H9 (cell line): ENCODE measurements around the gene TRAK2. TPM values are rescaled to one million over a fixed set of nuclear protein-coding genes. Genes with fewer than 3 reads are reported as not detected.

Experiments
- DNase-seq: peaks from one replicate; pipeline ENCODE4 v3.0.0-alpha.2; 2017
- H2AFZ ChIP-seq: one replicate; pipeline ENCODE4 v1.6.1; 2013; ENCODE audit warnings: mild to moderate bottlenecking, low read length, control low read depth, moderate library complexity
- H2AK5ac ChIP-seq: 2 replicates; pipeline ENCODE4 v1.6.1; 2013; ENCODE audit warnings: low read length, control low read depth, mixed read lengths; ENCODE audit not compliant: insufficient read length
- H2BK120ac ChIP-seq: one replicate; pipeline ENCODE4 v1.6.1; 2013; ENCODE audit warnings: low read depth, mild to moderate bottlenecking, low read length, control low read depth, inconsistent platforms; ENCODE audit not compliant: poor library complexity, severe bottlenecking
- H2BK12ac ChIP-seq: 2 replicates; pipeline ENCODE4 v1.6.1; 2013; ENCODE audit warnings: low read length, control low read depth, mixed read lengths, low read depth; ENCODE audit not compliant: insufficient read length
- H2BK15ac ChIP-seq: 2 replicates; pipeline ENCODE4 v1.6.1; 2013; ENCODE audit warnings: low read depth, low read length, control low read depth
- H2BK20ac ChIP-seq: one replicate; pipeline ENCODE4 v1.6.1; 2013; ENCODE audit warnings: low read depth, mild to moderate bottlenecking, low read length, control low read depth, inconsistent platforms; ENCODE audit not compliant: poor library complexity, severe bottlenecking
- H2BK5ac ChIP-seq: 2 replicates; pipeline ENCODE4 v1.6.1; 2013; ENCODE audit warnings: low read length, control low read depth, mixed read lengths; ENCODE audit not compliant: insufficient read length
- H3K14ac ChIP-seq: 2 replicates; pipeline ENCODE4 v1.6.1; 2013; ENCODE audit warnings: low read length, control low read depth; ENCODE audit not compliant: insufficient read depth
- H3K18ac ChIP-seq: 2 replicates; pipeline ENCODE4 v1.6.1; 2013; ENCODE audit warnings: low read depth, mild to moderate bottlenecking, mixed read lengths, low read length, control low read depth; ENCODE audit not compliant: insufficient read length
- H3K23ac ChIP-seq: 2 replicates; pipeline ENCODE4 v1.6.1; 2013; ENCODE audit warnings: low read length, control low read depth, mixed read lengths, low read depth; ENCODE audit not compliant: insufficient read length
- H3K23me2 ChIP-seq: 2 replicates; pipeline ENCODE4 v1.6.1; 2013; ENCODE audit warnings: low read depth, mild to moderate bottlenecking, mixed read lengths, low read length, control low read depth; ENCODE audit not compliant: insufficient read length, poor library complexity, severe bottlenecking
- H3K27ac ChIP-seq: 2 replicates; pipeline ENCODE4 v1.5.1; 2013; ENCODE audit warnings: low read length, control low read depth, mixed read lengths, low read depth; ENCODE audit not compliant: insufficient read length
- H3K27me3 ChIP-seq: 2 replicates; pipeline ENCODE4 v1.6.1; 2013; ENCODE audit warnings: low read length, control low read depth, inconsistent platforms; ENCODE audit not compliant: insufficient read depth
- H3K4ac ChIP-seq: 2 replicates; pipeline ENCODE4 v1.6.1; 2013; ENCODE audit warnings: low read depth, mild to moderate bottlenecking, control low read depth, inconsistent platforms, low read length, moderate library complexity
- H3K4me1 ChIP-seq: 2 replicates; pipeline ENCODE4 v1.6.1; 2013; ENCODE audit warnings: low read length, control low read depth, inconsistent platforms; ENCODE audit not compliant: insufficient read depth
- H3K4me2 ChIP-seq: 2 replicates; pipeline ENCODE4 v1.6.1; 2013; ENCODE audit warnings: low read length, control low read depth, mixed read lengths; ENCODE audit not compliant: insufficient read length, insufficient read depth
- H3K56ac ChIP-seq: 2 replicates; pipeline ENCODE4 v1.6.1; 2013; ENCODE audit warnings: low read depth, mild to moderate bottlenecking, mixed read lengths, low read length, control low read depth; ENCODE audit not compliant: insufficient read length
- H3K79me1 ChIP-seq: 2 replicates; pipeline ENCODE4 v1.6.1; 2013; ENCODE audit warnings: low read depth, mild to moderate bottlenecking, moderate library complexity, low read length, control low read depth, inconsistent platforms; ENCODE audit not compliant: insufficient read depth, poor library complexity, severe bottlenecking
- H3K79me2 ChIP-seq: 2 replicates; pipeline ENCODE4 v1.6.1; 2013; ENCODE audit warnings: low read length, control low read depth, inconsistent platforms; ENCODE audit not compliant: insufficient read depth
- H3K9ac ChIP-seq: 2 replicates; pipeline ENCODE4 v1.6.1; 2013; ENCODE audit warnings: low read length, control low read depth, mixed read lengths; ENCODE audit not compliant: insufficient read length; ENCODE audit errors: extremely low read depth
- H3K9me3 ChIP-seq: one replicate; pipeline ENCODE4 v1.6.1; 2013; ENCODE audit warnings: low read depth, low read length, inconsistent platforms; ENCODE audit not compliant: control insufficient read depth
- H3T11ph ChIP-seq: one replicate; pipeline ENCODE4 v1.6.1; 2013; ENCODE audit warnings: mild to moderate bottlenecking, low read length, control low read depth, inconsistent platforms
- H4K20me1 ChIP-seq: one replicate; pipeline ENCODE4 v1.6.1; 2013; ENCODE audit not compliant: control insufficient read depth, insufficient read length, insufficient read depth
- H4K5ac ChIP-seq: 2 replicates; pipeline ENCODE4 v1.6.1; 2013; ENCODE audit warnings: low read depth, mild to moderate bottlenecking, mixed read lengths, low read length, control low read depth; ENCODE audit not compliant: insufficient read length
- H4K8ac ChIP-seq: replicated peaks from 2 replicates; pipeline ENCODE4 v1.6.1; 2013; ENCODE audit warnings: low read length, control low read depth, mixed read lengths, low read depth; ENCODE audit not compliant: insufficient read length
- H4K91ac ChIP-seq: 2 replicates; pipeline ENCODE4 v1.6.1; 2013; ENCODE audit warnings: low read depth, mild to moderate bottlenecking, moderate library complexity, mixed read lengths, low read length, control low read depth; ENCODE audit not compliant: insufficient read length
- H3K27ac Mint-ChIP-seq, 3 experiments: 2 replicates in 2 of 3; 3 replicates in 1 of 3; pipeline ENCODE4 v1.8.0; 2020 to 2021; ENCODE audit warnings: mixed read lengths in 3 of 3, mild to moderate bottlenecking in 1 of 3, moderate library complexity in 1 of 3
- H3K27me3 Mint-ChIP-seq: 2 replicates; pipeline ENCODE4 v1.8.0; 2021; ENCODE audit warnings: low read depth, mild to moderate bottlenecking, moderate library complexity, mixed read lengths
- H3K36me3 Mint-ChIP-seq, 3 experiments: 2 replicates in 2 of 3; 3 replicates in 1 of 3; pipeline ENCODE4 v1.8.0; 2020 to 2021; ENCODE audit warnings: low read depth in 3 of 3, mixed read lengths in 3 of 3; ENCODE audit not compliant: insufficient read depth in 1 of 3
- H3K4me1 Mint-ChIP-seq, 2 experiments: 2 replicates each; pipeline ENCODE4 v1.8.0; 2020; ENCODE audit warnings: mixed read lengths in 2 of 2
- H3K4me3 Mint-ChIP-seq, 2 experiments: 2 replicates in 1 of 2; 3 replicates in 1 of 2; pipeline ENCODE4 v1.8.0; 2020 to 2021; ENCODE audit warnings: mild to moderate bottlenecking in 2 of 2, mixed read lengths in 2 of 2, moderate library complexity in 1 of 2
- H3K9me3 Mint-ChIP-seq, 2 experiments: 2 replicates in 1 of 2; 3 replicates in 1 of 2; pipeline ENCODE4 v1.8.0; 2020; ENCODE audit warnings: mild to moderate bottlenecking in 2 of 2, mixed read lengths in 2 of 2, moderate library complexity in 1 of 2
- CTCF ChIP-seq: fragments of 200-600 bp; sonication (generic); conservative IDR thresholded peaks from 3 replicates; pipeline ENCODE4 v1.8.0; 2021; ENCODE audit warnings: antibody characterized with exemption, mild to moderate bottlenecking
- total RNA-seq: library from RNA; stranded (reverse); gene quantifications from 2 replicates; pipeline ENCODE4 v1.2.1, GENCODE V29; 2021

The TRAK2 gene
- total RNA-seq, 1 experiment from 2014 or later, result 14.2 TPM

DNA sequence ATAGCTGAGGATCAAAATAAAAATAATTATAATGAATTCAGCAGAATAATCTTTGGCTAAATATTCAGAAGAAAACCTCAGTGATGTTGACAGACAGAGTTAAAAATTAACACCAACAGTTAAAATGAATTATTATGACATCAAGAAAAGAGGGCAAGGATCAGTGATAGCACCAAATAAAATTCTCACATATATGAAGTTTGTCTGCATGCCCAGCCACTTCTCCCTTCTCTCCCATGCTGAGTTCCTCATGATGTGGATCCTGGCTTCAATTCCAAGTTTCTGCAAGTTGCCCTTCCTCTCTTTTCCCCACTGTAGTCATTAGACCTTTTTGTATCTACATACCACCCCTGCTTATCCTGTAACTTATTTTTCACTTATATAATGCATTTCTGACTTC lies 7.1 kb upstream of the TRAK2 start:
- Mint-ChIP-seq H3K27me3 (no peaks in the 10 kb centered on the region), H3K4me1 (peaks cover 0 to 1% of the 10 kb centered on the region in 2 experiments; a peak in 1 of 4 replicates), H3K9me3 (no peaks in the 10 kb centered on the region), H3K4me3 (no peak overlapping the region), H3K27ac (no peak overlapping the region), H3K36me3 (peaks cover 18 to 31% (median 28%) of the 10 kb centered on the region in 3 experiments)
- no peak overlapping the region for H2BK15ac ChIP-seq
- no peaks in the 10 kb centered on the region for H3K27me3 ChIP-seq
- no peak overlapping the region for H3T11ph ChIP-seq
- no peaks in the 10 kb centered on the region for H4K20me1 ChIP-seq
- no peak overlapping the region for H3K23ac ChIP-seq
- H4K91ac ChIP-seq, result no peak overlapping the region
- H2BK20ac ChIP-seq, result no peak overlapping the region
- H3K4me1 ChIP-seq, result no peaks in the 10 kb centered on the region
- H3K79me1 ChIP-seq, result no peaks in the 10 kb centered on the region
- H2AFZ ChIP-seq, result no peak overlapping the region
- H3K4me2 ChIP-seq, result no peak overlapping the region
- H2BK120ac ChIP-seq, result no peak overlapping the region
- no peaks in the 10 kb centered on the region for H3K79me2 ChIP-seq
- no peak overlapping the region for H3K4ac ChIP-seq
- no peak overlapping the region for H2BK12ac ChIP-seq
- H4K5ac ChIP-seq, result no peak overlapping the region
- no peak overlapping the region for H3K18ac ChIP-seq
- H2AK5ac ChIP-seq, result no peak overlapping the region
- no peak overlapping the region for H2BK5ac ChIP-seq
- no peak for TF ChIP-seq CTCF
- H3K27ac ChIP-seq, result no peak overlapping the region
- H3K23me2 ChIP-seq, result no peaks in the 10 kb centered on the region
- H3K9me3 ChIP-seq, result no peaks in the 10 kb centered on the region
- no peak overlapping the region for H3K56ac ChIP-seq
- no peak overlapping the region for H3K9ac ChIP-seq
- H4K8ac ChIP-seq, result no peak overlapping the region
- H3K14ac ChIP-seq, result no peak overlapping the region
- DNase-seq, result no peak
